LNCaP clone FGC (cell line): ENCODE measurements around the gene IL17RA.

ENCODE experiments used
- DNase-seq: peaks from one replicate; pipeline ENCODE4 v3.0.0-alpha.2; 2011; ENCODE audit warnings: low read depth
- H3K4me3 ChIP-seq: 2 replicates; pipeline ENCODE4 v1.5.1; 2011; ENCODE audit warnings: mild to moderate bottlenecking, low read depth, low read length, control low read depth
- CTCF ChIP-seq: IDR thresholded peaks from 2 replicates; pipeline ENCODE4 v1.5.1; 2012; ENCODE audit warnings: mild to moderate bottlenecking; ENCODE audit not compliant: control insufficient read depth, insufficient read depth; ENCODE audit errors: extremely low read depth

IL17RA gene

DNA sequence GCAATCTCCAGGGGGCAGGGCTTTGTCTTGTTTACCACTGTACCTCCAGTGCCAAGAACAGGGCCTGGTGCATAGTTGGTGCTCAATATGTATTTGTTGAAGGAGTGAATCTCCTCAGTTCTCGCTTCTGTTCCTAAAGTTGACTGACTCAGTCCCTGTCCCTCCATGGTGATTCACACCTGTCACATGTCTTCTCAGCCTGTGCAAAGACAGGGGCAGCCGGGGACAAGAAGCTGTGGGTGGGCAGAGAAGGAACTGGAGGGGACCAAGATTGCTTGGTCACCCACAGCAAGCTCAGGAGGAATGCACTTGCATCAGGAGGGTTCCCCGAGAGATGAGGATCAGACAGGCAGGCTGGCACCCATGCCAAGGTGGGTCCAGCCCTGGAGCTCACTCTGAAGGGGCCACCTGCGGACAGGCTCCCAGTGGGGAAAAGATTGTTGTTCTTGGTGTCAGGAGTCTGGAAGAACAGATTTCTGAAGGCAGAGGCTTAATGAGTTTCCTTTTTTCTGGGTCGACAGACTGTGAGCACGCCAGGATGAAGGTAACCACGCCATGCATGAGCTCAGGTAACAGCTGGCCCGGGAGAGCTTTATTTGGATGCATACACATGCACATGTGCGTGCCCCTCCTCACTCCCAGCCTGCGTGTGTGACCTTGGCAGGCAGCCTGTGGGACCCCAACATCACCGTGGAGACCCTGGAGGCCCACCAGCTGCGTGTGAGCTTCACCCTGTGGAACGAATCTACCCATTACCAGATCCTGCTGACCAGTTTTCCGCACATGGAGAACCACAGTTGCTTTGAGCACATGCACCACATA lies 16.9 kb downstream of the IL17RA start:
- no peak overlapping the region for H3K4me3 ChIP-seq
- TF ChIP-seq CTCF = no peak
- no peak for DNase-seq

- no peak overlapping the region for H3K4me3 ChIP-seq
- no peak for TF ChIP-seq CTCF
- no peak for DNase-seq
Observed at GRCh38 chr22:17102297-17102667, 17.5 kb downstream of the IL17RA start.

DNA sequence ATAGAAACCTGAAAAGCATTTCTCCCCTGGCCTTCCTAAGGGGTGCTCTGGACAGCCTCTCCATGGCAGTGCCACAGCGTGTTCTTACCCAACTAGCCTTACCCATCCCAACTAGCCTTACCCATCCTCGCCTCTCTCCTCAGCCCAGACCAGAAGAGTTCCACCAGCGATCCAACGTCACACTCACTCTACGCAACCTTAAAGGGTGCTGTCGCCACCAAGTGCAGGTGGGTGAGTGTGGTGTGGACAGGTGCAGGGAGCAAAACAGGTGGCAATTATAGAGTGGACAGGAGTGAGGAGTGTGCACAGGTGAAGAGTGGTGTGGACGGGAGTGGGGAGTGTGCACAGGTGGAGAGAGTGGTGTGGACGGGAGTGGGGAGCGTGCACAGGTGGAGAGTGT lies 18.6 kb downstream of the IL17RA start:
- no peak overlapping the region for H3K4me3 ChIP-seq
- no peak for DNase-seq
- TF ChIP-seq CTCF = no peak

DNA sequence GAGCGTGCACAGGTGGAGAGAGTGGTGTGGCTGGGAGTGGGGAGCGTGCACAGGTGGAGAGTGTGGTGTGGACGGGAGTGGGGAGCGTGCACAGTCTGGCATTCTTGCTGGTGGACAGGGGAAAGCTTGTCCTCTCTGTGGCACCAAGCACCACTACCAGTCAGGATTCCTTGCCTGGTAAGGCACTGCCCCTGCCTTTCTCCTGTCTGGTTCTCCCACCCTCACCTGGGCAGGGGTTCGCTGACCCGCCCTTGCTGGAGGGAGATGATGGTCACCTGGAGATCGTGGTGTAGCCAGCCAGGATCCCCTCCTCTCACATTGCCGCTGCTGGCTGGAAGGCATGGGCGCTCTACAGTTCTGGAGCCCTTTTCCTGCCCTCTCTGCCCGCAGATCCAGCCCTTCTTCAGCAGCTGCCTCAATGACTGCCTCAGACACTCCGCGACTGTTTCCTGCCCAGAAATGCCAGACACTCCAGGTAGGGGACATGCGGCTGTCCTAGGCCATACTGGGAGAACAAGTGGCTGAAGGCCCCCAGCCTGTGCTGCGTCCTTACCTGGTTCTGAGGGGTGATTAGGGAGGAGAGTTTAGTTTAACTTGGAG lies 19.6 kb downstream of the IL17RA start:
- no peak overlapping the region for H3K4me3 ChIP-seq
- TF ChIP-seq CTCF = no peak
- no peak for DNase-seq

DNA sequence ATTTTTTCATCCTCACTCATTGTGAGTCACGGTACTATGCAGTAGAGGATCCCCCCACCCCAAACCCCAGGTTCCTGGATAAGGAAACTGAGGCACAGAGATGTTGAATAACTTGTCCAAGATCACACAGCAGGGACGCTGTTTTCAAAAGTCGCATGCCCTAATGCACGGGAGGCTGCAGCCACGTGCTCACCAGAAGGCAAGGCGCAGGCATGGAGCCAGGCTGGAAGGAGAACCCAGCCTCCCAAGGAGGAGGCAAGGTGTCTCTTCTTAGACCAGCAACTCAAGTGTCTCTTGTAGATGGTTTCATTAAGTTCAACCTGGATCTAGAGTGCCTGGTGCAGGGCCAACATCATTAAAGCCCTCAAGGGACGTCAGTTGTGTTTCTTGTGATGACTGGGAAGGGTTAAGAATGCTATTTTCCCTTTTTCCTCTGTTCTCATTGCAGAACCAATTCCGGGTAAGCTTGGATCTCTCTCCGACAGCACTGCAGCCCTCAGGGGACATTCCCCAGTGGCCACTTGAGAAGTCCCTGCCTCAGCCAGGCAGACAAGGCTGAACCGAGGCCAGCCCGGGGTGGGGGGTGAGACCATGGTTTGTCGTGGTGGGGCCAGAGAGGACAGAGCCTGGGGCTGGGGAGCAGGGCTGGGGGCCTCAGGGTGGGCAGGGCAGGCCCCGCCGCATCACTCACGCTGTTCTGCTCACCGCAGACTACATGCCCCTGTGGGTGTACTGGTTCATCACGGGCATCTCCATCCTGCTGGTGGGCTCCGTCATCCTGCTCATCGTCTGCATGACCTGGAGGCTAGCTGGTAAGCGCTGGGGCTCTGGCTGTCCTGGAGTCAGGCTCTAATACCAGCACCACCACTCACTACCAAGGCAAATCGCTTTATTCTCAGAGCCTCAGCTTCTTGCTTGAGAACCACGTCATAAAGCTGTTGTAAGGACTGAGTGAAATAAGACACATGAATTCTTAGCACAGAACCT lies 20.6 kb downstream of the IL17RA start:
- no peak for DNase-seq
- no peak overlapping the region for H3K4me3 ChIP-seq

More for the DNA sequence above, 20.6 kb downstream of the IL17RA start:
- TF ChIP-seq CTCF = no peak
